ENCODE measurements around the gene ITGA3. TPM values are rescaled to one million over a fixed set of nuclear protein-coding genes. Genes with fewer than 3 reads are reported as not detected.

ITGA3 gene
- total and polyA plus RNA-seq, 2 of the 13 experiments (the other 11 are each of a cell fraction or from before 2014, with no cell fraction given) = 0.48 to 0.69 TPM

DNA sequence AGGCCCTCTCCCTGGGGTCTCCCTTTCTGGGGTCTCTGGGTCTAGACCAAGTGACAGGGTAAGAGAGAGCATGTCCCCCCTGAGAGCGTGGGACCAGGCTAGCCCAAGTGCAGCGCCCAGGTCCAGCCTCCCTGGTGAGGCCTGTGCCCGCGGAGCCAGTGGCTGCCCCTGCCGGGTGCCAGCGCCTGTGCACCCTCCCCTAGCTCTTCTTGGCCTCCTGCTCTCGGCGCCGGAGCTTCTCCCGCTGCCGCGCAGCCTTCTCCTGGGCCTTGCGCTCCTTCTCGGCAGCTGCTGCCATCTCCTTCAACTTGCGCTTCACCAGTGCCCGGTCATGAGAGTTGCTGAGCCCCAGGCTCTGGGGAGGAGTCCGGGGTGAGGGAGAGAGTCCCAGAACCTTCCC, 56.8 kb downstream of the ITGA3 start (continued):
- TF ChIP-seq AKAP8 (CRISPR knock-in tag; IDR thresholded peaks at IDR 0.05) (no peak), ZNF816 (CRISPR knock-in tag; IDR thresholded peaks at IDR 0.05; ENCODE audit: borderline replicate concordance) (no peak), FOXA1 (IDR thresholded peaks at IDR 0.05) (no peak), FOXA1 (CRISPR knock-in tag; IDR thresholded peaks at IDR 0.05) (no peak), HNRNPL (IDR thresholded peaks at IDR 0.05; ENCODE audit: low read depth, low read length) (peak; percentile 81), ZNF607 (CRISPR knock-in tag; IDR thresholded peaks at IDR 0.05; ENCODE audit: borderline replicate concordance) (no peak), FIP1L1 (IDR thresholded peaks at IDR 0.05; ENCODE audit: borderline replicate concordance, insufficient read depth, low read depth, low read length) (no peak), ZNF598 (CRISPR knock-in tag; IDR thresholded peaks at IDR 0.05; ENCODE audit: borderline replicate concordance) (0 out of 2 replicates have a peak, but pooled peaks have one; percentile 11), HOXA9 (CRISPR knock-in tag; IDR thresholded peaks at IDR 0.05; ENCODE audit: borderline replicate concordance) (no peak), ZNF83 (CRISPR knock-in tag; IDR thresholded peaks at IDR 0.05; ENCODE audit: borderline replicate concordance) (no peak), MTF1 (CRISPR knock-in tag; IDR thresholded peaks at IDR 0.05) (no peak), ZNF644 (CRISPR knock-in tag; IDR thresholded peaks at IDR 0.05; ENCODE audit: low read depth) (no peak), SPEN (CRISPR knock-in tag; IDR thresholded peaks at IDR 0.05; ENCODE audit: low read depth) (no peak), ZSCAN31 (CRISPR knock-in tag; IDR thresholded peaks at IDR 0.05; ENCODE audit: low read depth) (0 out of 2 replicates have a peak, but pooled peaks have one; percentile 12), ZNF10 (CRISPR knock-in tag; IDR thresholded peaks at IDR 0.05; ENCODE audit: borderline replicate concordance, low read depth) (no peak), XRCC5 (optimal IDR thresholded peaks at IDR 0.05; ENCODE audit: low read length) (no peak), ZFP62 (CRISPR knock-in tag; IDR thresholded peaks at IDR 0.05) (no peak), AGO1 (IDR thresholded peaks at IDR 0.05; ENCODE audit: low read depth, low read length, poor library complexity, severe bottlenecking) (peak; percentile 65), PHF8 (CRISPR knock-in tag; IDR thresholded peaks at IDR 0.05) (no peak), ZNF776 (CRISPR knock-in tag; IDR thresholded peaks at IDR 0.05) (no peak), MXD3 (CRISPR knock-in tag; IDR thresholded peaks at IDR 0.05) (no peak)
- TF ChIP-seq, protein P1, sequence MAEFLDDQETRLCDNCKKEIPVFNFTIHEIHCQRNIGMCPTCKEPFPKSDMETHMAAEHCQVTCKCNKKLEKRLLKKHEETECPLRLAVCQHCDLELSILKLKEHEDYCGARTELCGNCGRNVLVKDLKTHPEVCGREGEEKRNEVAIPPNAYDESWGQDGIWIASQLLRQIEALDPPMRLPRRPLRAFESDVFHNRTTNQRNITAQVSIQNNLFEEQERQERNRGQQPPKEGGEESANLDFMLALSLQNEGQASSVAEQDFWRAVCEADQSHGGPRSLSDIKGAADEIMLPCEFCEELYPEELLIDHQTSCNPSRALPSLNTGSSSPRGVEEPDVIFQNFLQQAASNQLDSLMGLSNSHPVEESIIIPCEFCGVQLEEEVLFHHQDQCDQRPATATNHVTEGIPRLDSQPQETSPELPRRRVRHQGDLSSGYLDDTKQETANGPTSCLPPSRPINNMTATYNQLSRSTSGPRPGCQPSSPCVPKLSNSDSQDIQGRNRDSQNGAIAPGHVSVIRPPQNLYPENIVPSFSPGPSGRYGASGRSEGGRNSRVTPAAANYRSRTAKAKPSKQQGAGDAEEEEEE (CRISPR knock-in tag; IDR thresholded peaks at IDR 0.05; ENCODE audit: borderline replicate concordance) = no peak
- TF ChIP-seq, protein P2, sequence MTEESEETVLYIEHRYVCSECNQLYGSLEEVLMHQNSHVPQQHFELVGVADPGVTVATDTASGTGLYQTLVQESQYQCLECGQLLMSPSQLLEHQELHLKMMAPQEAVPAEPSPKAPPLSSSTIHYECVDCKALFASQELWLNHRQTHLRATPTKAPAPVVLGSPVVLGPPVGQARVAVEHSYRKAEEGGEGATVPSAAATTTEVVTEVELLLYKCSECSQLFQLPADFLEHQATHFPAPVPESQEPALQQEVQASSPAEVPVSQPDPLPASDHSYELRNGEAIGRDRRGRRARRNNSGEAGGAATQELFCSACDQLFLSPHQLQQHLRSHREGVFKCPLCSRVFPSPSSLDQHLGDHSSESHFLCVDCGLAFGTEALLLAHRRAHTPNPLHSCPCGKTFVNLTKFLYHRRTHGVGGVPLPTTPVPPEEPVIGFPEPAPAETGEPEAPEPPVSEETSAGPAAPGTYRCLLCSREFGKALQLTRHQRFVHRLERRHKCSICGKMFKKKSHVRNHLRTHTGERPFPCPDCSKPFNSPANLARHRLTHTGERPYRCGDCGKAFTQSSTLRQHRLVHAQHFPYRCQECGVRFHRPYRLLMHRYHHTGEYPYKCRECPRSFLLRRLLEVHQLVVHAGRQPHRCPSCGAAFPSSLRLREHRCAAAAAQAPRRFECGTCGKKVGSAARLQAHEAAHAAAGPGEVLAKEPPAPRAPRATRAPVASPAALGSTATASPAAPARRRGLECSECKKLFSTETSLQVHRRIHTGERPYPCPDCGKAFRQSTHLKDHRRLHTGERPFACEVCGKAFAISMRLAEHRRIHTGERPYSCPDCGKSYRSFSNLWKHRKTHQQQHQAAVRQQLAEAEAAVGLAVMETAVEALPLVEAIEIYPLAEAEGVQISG (CRISPR knock-in tag; IDR thresholded peaks at IDR 0.05) = no peak
- TF ChIP-seq, protein P3, sequence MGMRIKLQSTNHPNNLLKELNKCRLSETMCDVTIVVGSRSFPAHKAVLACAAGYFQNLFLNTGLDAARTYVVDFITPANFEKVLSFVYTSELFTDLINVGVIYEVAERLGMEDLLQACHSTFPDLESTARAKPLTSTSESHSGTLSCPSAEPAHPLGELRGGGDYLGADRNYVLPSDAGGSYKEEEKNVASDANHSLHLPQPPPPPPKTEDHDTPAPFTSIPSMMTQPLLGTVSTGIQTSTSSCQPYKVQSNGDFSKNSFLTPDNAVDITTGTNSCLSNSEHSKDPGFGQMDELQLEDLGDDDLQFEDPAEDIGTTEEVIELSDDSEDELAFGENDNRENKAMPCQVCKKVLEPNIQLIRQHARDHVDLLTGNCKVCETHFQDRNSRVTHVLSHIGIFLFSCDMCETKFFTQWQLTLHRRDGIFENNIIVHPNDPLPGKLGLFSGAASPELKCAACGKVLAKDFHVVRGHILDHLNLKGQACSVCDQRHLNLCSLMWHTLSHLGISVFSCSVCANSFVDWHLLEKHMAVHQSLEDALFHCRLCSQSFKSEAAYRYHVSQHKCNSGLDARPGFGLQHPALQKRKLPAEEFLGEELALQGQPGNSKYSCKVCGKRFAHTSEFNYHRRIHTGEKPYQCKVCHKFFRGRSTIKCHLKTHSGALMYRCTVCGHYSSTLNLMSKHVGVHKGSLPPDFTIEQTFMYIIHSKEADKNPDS (CRISPR knock-in tag; IDR thresholded peaks at IDR 0.05) = no peak
